NCI-H2227 (cell line): ENCODE data around the gene ITGB3BP.
"Not testable (repeated sequence)": the region's sequence is repeated elsewhere in the genome, so short reads cannot be mapped to it uniquely, and the experiment has no call there.

Experiments
- DNase-seq: peaks from one replicate; lab custom pipeline; 2025; ENCODE audit not compliant: unreplicated experiment; lab: John Stamatoyannopoulos, UW

ITGB3BP gene

DNA sequence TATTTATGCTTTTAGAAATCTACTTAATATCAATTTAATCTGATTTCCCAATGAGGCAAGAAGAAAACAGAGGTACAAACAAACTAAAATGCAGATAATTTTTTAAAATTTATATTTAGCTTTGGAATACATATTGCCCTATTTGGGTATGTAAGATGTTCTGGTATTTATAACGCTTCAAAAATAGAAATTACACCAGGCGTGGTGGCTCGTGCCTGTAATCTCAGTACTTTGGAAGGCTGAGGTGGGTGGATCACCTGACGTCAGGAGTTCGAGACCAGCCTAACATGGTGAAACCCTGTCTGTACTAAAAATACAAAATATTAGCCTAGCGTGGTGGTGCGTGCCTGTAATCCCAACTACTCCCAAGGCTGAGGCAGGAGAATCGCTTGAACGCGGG lies 13.3 kb downstream of the ITGB3BP start:
- no peak for DNase-seq

DNA sequence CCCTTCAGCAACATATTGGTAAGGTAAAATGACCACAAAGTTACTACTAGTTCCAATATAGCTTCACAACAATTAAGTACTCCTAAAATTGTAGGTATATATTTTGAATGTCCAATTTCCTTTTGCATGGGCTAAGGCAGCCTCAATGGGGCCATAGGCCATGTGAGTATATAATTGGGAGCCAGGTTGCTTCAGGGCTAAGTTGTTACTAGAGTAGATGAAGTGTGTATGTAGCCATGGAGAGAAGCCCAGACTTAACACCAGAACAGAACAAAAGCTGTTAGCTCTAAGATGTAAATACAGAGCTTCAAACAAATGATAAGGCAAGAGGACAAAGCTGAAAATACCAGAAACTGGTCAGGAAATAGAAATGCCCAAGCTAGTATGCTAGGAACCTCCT lies 16.2 kb downstream of the ITGB3BP start:
- no peak for DNase-seq

DNA sequence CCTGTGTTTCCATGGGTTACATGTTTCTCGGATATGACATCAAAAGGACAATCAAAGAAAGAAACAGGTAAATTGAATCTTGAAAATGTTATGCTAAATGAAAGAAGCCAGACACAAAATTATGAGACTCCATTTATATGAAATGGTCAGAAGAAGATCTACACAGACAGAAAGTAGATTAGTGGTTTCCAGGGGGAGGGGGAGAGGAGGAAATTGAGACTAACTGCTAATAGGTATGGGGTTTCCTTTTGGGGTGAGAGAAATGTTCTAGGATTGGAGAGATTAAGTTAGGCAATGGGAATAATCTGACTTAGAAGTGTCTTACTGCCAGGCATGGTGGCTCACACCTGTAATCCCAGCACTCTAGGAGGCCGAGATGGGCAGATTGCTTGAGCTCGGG lies 21.8 kb downstream of the ITGB3BP start:
- no peak for DNase-seq

DNA sequence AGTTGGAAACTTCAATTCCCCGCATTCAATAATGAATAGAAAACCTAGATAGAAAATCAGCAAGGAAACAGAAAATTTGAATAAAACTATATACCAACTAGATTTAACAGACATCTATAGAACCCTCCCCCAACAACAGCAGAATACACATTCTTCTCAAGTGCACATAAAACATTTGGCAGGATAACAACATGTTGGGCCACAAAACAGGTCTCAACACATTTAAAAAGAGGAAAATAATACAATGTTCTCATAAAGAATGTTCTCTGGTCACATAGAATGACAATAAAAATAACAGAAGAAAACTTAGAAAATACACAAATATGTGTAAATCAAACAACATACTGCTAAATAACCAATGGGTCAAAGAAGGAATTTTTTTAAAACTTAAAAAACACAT lies 24.9 kb downstream of the ITGB3BP start:
- DNase-seq: no peak

DNA sequence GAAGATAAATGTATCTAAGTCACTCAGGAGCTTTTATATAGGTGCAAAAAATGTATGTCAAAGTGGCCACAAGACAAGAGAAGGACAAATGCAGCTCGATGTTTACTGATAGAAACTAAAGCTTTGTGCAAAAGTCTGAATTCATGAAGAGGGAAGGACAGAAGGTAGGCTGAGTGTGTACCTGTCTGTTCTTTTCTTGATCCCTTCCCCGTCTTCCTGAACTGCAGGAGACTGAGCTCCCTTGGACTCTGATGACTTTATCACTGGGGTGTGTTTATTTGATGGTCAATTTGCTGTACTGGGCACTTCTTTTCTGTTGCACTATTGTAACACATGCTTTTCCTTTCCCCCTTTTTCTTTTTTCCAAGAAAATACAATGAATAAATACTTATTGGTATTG lies 25.4 kb downstream of the ITGB3BP start:
- no peak for DNase-seq

DNA sequence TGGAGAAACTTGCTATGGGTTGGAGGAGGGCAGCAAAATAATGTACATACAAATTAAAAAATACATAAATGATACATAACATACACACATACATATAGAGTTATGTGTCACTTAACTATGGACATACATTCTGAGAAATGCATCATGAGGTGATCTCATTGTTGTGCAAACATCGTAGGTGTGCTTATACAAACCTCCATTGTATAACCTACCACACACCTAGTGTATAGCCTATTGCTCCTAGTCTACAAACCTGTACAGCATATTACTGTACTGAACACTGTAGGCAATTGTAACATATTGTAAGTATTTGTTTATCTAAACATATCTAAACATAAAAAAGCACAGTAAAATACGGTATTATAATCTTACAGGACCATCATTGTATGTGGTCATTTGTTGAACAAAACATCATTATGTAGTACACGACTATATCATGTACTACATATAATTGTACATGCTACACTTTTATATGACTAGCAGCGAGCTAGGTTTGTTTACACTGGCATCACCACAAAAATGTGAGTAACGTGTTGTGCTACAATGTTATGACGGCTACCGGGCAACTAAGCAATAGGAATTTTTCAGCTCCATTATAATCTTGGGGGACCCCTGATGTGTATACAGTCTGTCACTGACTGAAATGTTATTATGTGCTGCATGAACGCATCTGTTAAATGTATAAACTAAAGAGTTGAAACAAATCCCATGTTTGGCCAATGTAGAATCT lies 35.5 kb downstream of the ITGB3BP start:
- no peak for DNase-seq

DNA sequence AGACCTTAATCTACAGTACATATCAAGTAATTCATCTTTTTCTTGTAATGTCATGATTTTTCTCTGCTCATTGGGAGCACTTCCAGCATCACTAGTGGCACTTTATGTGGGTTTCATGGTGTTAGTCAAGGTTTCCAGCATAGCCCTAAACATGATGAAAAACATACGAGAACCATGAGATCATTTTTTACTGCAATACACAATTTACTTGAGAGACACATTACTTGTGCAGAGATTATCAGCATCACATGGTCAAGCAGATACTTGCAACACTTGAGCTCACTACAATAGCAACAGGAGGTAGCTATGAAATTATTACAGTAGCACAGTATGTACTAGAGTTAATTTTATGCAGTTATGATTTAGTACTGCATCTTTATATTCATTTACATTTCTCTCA lies 36.4 kb downstream of the ITGB3BP start:
- DNase-seq: no peak

DNA sequence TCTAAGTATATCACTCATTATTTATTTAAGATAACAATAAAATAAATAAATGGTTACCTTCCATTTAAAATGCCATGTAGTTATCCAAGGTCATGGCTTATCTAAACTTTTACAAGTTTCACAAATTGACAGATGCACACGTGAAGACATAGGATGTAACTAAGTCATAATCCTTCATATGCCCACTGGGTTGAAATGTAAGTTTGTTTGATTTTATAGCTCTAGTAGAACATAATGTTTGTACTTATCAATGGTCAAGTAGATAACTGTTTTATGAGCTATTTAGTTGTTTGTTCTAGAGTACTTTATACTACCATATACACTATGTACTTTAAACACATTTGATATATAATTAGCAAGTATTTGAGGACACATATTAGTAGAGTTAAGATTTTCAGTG lies 43.0 kb downstream of the ITGB3BP start:
- no peak for DNase-seq

DNA sequence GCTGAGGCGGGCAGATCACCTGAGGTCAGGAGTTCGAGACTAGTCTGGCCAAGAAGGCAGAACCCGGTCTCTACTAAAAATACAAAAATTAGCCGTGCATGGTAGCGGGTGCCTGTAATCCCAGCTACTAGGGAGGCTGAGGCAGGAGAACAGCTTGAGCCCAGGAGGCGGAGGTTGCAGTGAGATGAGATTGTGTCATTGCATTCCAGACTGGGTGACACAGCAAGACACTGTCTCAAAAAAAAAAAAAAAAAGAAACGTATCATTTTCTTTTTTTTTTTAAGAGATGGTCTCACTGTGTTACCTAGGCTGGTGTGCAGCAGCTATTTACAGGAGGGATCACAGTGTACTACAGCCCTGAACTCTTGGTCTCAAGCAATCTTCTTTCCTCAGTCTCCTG lies 47.3 kb downstream of the ITGB3BP start:
- DNase-seq: no peak

DNA sequence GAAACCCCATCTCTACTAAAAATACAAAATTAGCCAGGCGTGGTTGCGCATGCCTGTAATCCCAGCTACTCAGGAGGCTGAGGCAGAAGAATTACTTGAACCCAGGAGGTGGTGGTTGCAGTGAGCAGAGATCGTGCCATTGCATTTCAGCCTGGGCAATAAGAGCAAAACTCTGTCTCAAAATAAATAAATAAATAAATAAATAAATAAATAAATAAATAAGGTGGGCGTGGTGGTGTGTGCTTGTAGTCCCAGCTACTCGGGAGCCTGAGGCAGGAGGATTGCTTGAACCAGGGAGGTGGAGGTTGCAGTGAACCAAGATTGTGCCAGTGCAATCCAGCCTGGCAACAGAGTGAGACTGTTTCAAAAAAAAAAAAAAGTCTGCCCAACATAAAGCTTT lies 54.3 kb downstream of the ITGB3BP start:
- not testable (repeated sequence) for DNase-seq

DNA sequence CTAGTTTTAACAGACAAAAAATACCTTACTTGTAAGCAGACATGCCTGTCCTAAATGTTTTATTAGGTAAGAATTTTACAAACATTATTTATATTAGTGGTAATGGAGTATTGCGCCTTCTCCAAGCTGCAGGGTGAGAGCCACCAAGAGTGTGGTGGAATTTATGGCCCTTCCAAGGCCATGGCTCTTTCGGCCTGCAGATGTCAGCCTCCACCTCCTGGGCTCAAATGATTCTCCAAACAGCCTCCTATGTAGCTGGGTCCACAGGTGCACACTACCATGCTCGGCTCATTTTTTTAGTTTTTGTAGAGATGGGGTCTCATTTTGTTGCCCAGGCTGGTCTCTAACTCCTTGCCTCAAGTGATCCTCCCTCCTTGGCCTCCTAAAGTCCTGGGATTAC lies 56.3 kb downstream of the ITGB3BP start:
- no peak for DNase-seq

DNA sequence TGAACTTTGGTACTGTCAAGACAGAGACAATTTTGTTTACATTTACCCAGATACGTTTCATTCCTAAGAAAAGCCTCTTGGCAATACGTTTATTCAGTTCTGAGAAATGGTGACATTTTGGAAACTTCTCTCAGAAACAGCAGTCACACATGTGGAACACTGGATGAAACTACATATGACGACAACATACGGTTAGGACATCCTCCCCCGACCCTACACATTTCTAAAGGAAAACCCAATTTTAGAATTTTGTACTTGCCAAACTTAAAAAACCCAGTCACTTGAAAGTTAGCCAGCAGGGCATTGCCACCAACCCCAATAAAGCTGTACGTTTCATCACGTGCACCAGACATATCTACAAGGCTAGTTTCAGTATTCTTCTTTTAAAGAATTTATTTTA lies 56.8 kb downstream of the ITGB3BP start:
- DNase-seq: no peak

DNA sequence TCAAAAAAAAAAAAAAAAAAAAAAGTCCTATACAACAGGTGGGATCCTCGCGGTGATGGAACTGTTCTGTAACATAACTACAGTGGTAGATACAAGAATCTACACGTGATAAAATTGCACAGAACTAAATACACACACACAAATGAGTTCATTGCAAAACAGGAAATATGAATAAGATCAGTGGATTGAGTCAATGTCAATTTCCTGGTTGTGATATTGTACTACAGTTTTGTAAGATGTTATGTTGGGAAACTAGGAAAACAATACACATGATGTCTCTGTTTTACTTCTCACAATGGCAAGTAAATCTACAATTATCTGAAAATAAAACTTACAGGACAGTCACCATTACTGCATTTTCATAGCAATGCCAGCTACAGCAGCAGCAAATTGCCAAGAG lies 59.8 kb downstream of the ITGB3BP start:
- no peak for DNase-seq

DNA sequence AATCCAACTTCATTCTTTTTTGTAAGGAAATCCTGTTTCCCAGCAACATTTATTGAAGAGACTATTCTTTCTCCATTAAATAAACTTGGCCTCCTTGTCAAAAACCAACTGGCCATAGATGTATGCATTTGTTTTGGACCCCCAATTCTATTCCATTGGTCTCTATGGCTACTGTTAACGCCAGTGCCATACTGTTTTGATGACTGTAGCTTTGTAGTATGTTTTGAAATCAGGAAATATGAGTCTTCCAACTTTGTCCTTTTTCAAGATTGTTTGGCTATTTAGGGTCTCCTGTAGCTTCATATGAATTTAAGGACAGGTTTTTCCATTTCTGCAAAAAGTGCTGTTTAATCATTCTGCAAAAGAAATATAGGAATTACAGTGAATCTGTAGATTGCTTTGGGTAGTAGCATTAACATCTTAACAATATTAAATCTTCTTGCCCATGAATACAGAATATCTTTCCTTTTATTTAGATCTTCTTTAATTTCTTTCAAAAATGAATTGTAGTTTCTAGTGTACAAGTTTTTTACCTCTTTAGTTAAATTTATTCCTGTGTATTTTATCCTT lies 61.3 kb downstream of the ITGB3BP start:
- no peak for DNase-seq

DNA sequence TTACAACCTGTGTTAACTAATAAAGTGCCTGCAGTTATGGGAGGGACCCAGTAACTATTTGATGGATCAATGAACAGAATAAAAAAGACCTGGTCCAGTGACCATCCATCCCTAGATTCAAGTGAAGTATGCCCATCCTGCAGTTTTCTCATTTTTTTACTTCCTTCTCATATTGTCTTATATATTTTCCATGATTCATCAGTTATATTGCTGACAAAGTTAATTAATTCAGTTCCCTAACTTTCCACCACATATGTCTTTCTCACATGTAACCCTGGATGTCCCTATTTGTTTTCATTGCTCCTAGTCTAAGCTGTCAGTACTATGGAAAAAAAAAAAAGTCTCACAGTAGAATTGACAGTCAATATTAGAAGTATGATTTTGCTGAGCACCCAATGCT lies 64.3 kb downstream of the ITGB3BP start:
- no peak for DNase-seq

DNA sequence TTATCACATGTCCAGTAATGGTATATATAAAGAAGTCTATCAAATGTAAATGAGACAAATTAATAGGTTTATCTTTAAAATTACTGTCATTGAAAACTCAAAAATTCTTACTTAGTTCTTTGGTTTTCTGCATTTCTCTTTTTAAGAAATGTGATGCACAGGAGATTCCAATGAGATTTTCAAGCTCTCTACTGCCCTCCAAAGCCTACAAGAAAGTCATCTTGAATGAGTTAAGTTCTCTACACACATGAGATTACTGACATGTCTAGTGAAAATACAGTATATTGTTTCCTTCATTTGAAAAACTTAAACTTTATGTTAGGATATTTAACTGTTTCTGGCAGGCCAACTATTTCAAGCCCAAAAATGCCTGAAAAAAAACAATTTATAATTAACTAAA lies 68.8 kb downstream of the ITGB3BP start:
- DNase-seq: no peak

DNA sequence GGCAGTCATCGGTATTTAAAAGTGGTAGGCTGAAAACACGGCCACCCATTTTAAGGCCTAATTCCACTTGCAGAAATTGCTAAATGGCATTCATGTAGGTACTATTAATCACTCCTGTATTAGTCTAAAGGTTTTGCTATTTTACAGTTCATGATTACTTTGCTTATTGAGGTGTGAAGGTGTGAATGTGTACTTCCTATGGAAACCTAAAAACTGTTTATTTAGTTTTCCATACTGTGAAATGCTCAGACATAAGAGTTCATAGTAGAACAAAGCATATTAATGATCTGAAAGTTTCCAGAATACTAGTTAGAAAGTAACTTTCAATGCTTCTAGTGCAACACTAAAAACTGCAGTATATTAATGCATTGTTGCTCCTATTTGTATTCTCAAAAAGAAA lies 69.8 kb downstream of the ITGB3BP start:
- DNase-seq: no peak

DNA sequence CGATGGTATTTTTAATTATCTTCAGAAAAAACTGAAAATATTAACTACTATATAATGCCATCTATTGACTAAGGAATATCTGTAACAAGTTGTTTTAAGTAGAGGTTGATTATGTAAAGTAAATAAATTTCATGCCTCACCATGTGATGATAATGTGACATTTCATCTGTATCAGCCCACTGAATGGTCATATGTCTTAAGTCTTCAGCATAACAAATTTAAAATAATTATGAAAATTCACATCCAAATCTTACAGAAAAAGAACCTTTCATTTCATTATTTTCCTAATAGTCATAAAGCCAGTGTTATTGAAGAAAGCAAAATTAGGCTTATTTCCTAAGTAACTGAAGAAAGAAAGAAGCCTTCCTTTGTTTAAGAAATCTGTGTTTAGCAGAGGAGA lies 72.6 kb downstream of the ITGB3BP start:
- no peak for DNase-seq

DNA sequence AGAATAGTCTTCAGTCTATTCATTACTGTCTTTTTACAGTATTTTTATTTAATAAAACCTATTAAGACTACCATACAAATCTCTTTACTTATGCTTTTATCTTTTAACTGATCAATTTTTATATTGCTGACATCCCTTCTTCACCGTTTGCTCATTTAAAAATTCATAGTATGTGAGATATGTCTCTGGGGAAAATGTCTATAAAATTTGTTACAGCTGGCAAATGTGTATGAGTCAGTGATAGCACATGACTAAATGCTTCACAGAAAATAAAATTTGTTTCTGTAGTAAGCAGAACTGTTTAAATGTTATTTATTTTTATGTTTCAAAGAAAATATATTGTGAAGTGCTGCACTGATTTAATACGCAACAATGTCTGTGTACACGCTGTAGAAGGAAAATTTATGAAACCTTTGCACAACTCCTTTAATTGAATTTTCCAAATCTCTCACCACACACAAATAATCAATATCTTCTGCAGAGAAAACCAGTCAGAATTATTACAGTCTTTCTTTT lies 74.2 kb downstream of the ITGB3BP start:
- no peak for DNase-seq

DNA sequence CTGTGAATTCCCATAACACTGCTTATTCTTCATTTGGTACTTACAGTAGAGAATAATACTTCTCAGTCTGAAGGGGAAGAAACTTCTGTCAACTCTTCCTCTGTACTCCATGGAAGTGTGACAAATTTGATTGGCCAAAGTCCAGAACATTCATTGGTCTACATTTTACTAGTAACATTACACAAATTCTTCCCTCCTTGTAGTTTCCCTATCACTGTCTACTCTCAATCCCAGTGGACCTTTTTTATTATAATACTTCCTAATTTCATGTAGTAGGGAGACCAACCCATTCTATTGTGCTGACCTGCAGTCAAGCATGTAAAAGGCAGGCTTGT lies 80.9 kb downstream of the ITGB3BP start:
- DNase-seq: no peak

DNA sequence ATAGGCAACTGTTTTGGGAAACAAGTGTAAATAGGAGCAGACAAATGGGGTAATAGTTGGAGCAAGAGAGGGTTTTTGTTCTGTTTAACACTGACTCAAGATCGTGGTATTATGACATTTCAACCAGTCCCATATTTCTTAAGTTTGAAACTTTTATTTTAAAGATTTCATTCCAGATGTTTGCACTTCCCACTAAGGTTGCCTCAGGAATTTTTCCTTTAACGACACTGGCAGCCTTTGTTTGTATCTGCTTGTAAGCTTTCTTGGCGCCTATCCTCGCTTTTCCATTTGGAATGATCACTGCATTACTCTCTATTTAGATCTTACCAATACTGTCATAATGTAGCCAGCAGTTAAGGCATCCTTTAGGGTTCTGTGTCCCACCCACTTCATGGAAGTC lies 87.9 kb downstream of the ITGB3BP start:
- no peak for DNase-seq

DNA sequence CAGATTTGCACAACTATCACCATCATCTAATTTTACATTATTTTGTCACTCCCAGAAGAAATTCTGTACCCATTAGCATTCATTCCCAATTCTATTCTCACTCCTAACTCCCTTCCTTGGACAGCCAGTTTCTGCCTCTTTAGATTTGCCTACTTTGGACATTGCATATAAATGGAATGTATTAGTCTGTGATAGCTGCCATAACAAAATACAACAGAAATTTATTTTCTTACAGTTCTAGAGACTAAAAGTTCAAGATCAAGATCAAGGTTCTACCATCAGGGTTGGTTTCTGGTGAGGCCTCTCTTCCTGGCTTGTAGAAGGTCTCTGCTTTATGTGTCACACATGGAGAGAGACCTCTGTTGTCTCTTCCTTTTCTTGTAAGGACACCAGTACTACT lies 93.7 kb downstream of the ITGB3BP start:
- DNase-seq: no peak

DNA sequence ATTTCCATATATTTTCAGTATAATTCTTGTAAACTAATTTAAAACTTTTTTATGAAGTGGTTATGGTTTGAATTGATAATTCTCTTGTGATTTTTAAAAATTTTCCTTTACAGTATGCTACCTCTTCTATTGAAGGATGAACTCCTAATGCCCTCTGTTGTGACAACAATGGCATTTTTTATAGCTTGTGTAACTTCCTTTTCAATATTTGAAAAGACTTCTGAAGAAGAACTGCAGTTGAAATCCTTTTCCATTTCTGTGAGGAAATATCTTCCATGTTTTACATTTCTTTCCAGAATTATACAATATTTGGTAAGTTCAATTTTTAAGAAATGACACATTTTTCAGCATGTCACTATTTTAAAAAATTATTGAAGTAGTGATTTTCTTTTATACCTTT lies 94.2 kb downstream of the ITGB3BP start:
- no peak for DNase-seq
